SKM-1 treated with dmso at 0.1 percent for 144 hours (cell line): ENCODE results near the gene PDPR.
"Not testable (repeated sequence)": the region's sequence is repeated elsewhere in the genome, so short reads cannot be mapped to it uniquely, and the experiment has no call there.

ENCODE experiments used
- DNase-seq: peaks from one replicate; lab custom pipeline; 2025; ENCODE audit not compliant: unreplicated experiment; lab: John Stamatoyannopoulos, UW

The PDPR gene

GRCh38 chr16:70113982-70114826 is at the start of gene PDPR:
TSS of gene PDPR (plus strand) at chr16:70114332. CDS start at chr16:70120493, 6,161 bp downstream.
- DNase-seq = peak; percentile 75

GRCh38 chr16:70064841-70065370 is 49.2 kb upstream of the PDPR start:
- DNase-seq = not testable (repeated sequence)

- not testable (repeated sequence) for DNase-seq
Observed at GRCh38 chr16:70065376-70065745, 48.8 kb upstream of the PDPR start.

GRCh38 chr16:70065746-70066658 is 48.1 kb upstream of the PDPR start:
- peak; percentile 83 for DNase-seq

- not testable (repeated sequence) for DNase-seq
Observed at GRCh38 chr16:70066751-70067150, 47.4 kb upstream of the PDPR start.

GRCh38 chr16:70079081-70079480 is 35.1 kb upstream of the PDPR start:
- not testable (repeated sequence) for DNase-seq

- not testable (repeated sequence) for DNase-seq
Observed at GRCh38 chr16:70081219-70081618, 32.9 kb upstream of the PDPR start.

GRCh38 chr16:70083931-70084330 is 30.2 kb upstream of the PDPR start:
- not testable (repeated sequence) for DNase-seq

- DNase-seq = not testable (repeated sequence)
Observed at GRCh38 chr16:70088160-70088559, 26.0 kb upstream of the PDPR start.

- not testable (repeated sequence) for DNase-seq
Observed at GRCh38 chr16:70088877-70089276, 25.3 kb upstream of the PDPR start.

- not testable (repeated sequence) for DNase-seq
Observed at GRCh38 chr16:70089289-70089688, 24.8 kb upstream of the PDPR start.

- DNase-seq = not testable (repeated sequence)
Observed at GRCh38 chr16:70091104-70091503, 23.0 kb upstream of the PDPR start.

- DNase-seq = not testable (repeated sequence)
Observed at GRCh38 chr16:70094096-70094495, 20.0 kb upstream of the PDPR start.

- DNase-seq = not testable (repeated sequence)
Observed at GRCh38 chr16:70109583-70110279, 4.4 kb upstream of the PDPR start.

GRCh38 chr16:70112162-70112561 is 2.0 kb upstream of the PDPR start:
- DNase-seq = peak; percentile 14

GRCh38 chr16:70113599-70113981 is 542 bp upstream of the PDPR start:
- not testable (repeated sequence) for DNase-seq

GRCh38 chr16:70118354-70118753 is 4.2 kb downstream of the PDPR start:
- not testable (repeated sequence) for DNase-seq

- DNase-seq = not testable (repeated sequence)
Observed at GRCh38 chr16:70118776-70119175, 4.6 kb downstream of the PDPR start.

GRCh38 chr16:70120398-70120797 is 6.3 kb downstream of the PDPR start:
- not testable (repeated sequence) for DNase-seq

GRCh38 chr16:70123822-70124221 is 9.7 kb downstream of the PDPR start:
- not testable (repeated sequence) for DNase-seq

GRCh38 chr16:70126226-70126625 is 12.1 kb downstream of the PDPR start:
- not testable (repeated sequence) for DNase-seq
